Astrocyte of the spinal cord (primary cell): ENCODE results near the gene PCBP3.

Experiments
- DNase-seq: peaks from one replicate; pipeline ENCODE4 v3.0.0; 2011; ENCODE audit warnings: low read depth, low spot score
- H3K4me3 ChIP-seq: 2 replicates; pipeline ENCODE4 v1.5.1; 2011; ENCODE audit warnings: low read depth, mild to moderate bottlenecking, low read length, moderate library complexity
- CTCF ChIP-seq: IDR thresholded peaks from 2 replicates; pipeline ENCODE4 v1.5.1; 2012; ENCODE audit warnings: low read depth, mild to moderate bottlenecking, low read length, inconsistent platforms
- in situ Hi-C: cut with HindIII; loops from 2 replicates; pipeline ENCODE4 v1.10.0; 2017; ENCODE audit warnings: low sequenced_read_pairs

Gene PCBP3

GRCh38 chr21:45937721-45938452, 294.4 kb downstream of the PCBP3 start:
- TF ChIP-seq CTCF, result no peak
- no peak for DNase-seq
- no peak overlapping the region for H3K4me3 ChIP-seq
- in situ Hi-C loops, result no loop called here

GRCh38 chr21:45938453-45938755, 294.9 kb downstream of the PCBP3 start:
- DNase-seq, result no peak
- in situ Hi-C loops, result no loop called here
- no peak overlapping the region for H3K4me3 ChIP-seq
- no peak for TF ChIP-seq CTCF

GRCh38 chr21:45938811-45939520, 295.4 kb downstream of the PCBP3 start:
- DNase-seq, result no peak
- TF ChIP-seq CTCF, result no peak
- no peak overlapping the region for H3K4me3 ChIP-seq
- in situ Hi-C loops, result no loop called here

- DNase-seq, result no peak
- TF ChIP-seq CTCF, result no peak
- in situ Hi-C loops, result no loop called here
- H3K4me3 ChIP-seq, result no peak overlapping the region
These were observed 296.1 kb downstream of the PCBP3 start for GRCh38 chr21:45939521-45940045.

GRCh38 chr21:45940091-45940490, 296.6 kb downstream of the PCBP3 start:
- no peak for TF ChIP-seq CTCF
- no peak overlapping the region for H3K4me3 ChIP-seq
- DNase-seq, result no peak
- in situ Hi-C loops, result no loop called here

- in situ Hi-C loops, result no loop called here
- DNase-seq, result no peak
- H3K4me3 ChIP-seq, result no peak overlapping the region
- TF ChIP-seq CTCF, result no peak
These were observed 297.3 kb downstream of the PCBP3 start for GRCh38 chr21:45940621-45941337.
